HK-2 (cell line): Measurements from ENCODE around the gene CREM.

ENCODE experiments used
- DNase-seq: peaks from one replicate; pipeline ENCODE4 v3.0.0-alpha.2; 2018; ENCODE audit not compliant: unreplicated experiment

The CREM gene

DNA sequence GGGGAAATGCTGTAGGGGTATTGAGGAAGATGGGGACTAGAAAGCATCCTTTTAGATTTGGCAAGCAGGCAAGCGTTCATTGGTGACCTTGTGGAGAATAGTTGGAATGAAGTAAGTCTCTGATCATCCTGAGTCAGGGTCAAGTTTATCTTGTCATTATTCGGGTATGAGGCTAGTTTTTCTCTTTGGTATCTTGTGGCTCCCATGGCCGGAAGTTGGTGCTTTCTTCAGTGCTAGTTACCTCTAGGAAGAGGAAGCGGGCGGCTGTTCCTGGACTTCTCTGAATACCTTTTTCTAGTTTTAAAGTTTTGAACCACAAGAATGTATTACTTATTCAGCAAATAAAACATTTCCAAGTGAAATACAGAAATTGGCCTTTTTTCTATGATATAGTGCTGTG lies 9.2 kb downstream of the CREM start:
- DNase-seq = no peak

GRCh38 chr10:35136263-35136815 lies 9.7 kb downstream of the CREM start:
- DNase-seq = no peak

GRCh38 chr10:35140126-35140525 lies 13.5 kb downstream of the CREM start:
- no peak for DNase-seq

DNA sequence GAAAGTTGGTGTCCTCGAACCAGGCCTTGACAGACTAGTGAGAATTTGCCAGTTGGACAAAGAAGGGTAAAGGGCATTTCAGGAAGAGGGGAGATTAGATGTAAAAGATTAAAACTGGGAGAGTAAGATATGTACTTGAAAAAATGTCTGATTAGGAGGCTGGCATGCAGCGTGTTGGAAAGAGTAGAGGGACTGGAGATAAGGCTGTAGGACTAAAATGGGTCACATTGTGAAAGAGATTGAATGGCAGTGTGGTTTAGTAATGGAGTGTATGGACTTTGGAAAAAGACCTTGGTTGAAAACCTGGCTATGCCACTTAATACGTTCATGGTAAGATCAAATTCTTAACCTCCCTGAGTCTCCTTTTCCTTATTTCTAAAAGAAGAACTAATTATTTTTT lies 14.1 kb downstream of the CREM start:
- no peak for DNase-seq

- DNase-seq = no peak
Observed at GRCh38 chr10:35150308-35150707, 23.7 kb downstream of the CREM start.

GRCh38 chr10:35152992-35153391 lies 26.3 kb downstream of the CREM start:
- DNase-seq = no peak

- DNase-seq = no peak
Observed at GRCh38 chr10:35153716-35154115, 27.1 kb downstream of the CREM start.

DNA sequence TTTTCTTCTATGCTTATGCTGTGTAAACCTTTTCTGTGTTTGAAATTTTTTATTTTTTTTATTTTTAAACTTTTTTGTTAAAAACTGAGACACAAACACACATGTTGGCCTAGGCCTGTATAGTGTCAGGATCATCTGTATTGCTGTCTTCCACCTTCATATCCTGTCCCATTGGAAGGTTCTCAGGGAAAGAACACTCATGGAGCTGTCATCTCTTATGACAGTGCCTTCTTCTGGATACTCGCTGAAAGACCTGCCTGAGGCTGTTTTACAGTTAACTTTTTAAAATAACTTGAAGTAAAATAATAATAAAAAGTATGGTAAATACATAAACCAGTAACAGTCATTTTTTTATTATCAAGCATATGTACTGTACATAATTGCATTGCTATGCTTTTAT lies 34.1 kb downstream of the CREM start:
- DNase-seq = no peak

- DNase-seq = no peak
Observed at GRCh38 chr10:35161906-35162305, 35.3 kb downstream of the CREM start.

GRCh38 chr10:35165136-35165535 lies 38.5 kb downstream of the CREM start:
- DNase-seq = no peak

DNA sequence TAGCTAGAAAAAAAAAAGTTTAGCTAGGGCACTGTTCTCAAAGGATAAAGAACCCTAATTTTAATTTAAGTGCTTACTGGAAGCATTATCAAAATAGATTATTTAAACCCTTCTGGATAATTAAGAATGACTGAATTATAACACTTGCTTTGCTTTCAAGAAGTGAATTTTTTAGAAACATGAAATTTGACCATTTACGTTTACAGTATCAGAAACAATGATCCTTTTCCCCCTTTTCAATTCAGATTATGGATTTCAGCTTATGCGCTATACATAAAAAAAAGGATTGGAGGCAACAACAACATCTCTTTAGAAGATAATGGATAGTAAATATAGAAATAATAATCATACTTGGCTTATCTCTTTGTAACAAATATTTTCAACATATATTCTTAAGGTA lies 39.2 kb downstream of the CREM start:
- DNase-seq = no peak

DNA sequence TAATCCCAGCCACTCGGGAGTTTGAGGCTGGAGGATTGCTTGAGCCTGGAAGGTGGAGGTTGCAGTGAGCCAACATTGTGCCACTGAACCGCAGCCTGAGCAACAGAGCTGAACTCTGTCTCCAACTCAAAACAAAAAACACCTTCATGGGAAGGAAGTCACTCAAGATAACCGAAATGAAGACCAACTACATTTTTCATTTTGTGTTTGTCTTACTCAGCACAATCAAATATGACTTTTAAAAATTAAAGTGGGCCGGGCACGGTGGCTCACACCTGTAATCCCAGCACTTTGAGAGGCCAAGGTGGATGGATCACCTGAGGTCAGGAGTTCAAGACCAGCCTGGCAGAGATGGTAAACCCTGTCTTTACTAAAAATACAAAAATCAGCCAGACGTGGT lies 40.0 kb downstream of the CREM start:
- DNase-seq = no peak

DNA sequence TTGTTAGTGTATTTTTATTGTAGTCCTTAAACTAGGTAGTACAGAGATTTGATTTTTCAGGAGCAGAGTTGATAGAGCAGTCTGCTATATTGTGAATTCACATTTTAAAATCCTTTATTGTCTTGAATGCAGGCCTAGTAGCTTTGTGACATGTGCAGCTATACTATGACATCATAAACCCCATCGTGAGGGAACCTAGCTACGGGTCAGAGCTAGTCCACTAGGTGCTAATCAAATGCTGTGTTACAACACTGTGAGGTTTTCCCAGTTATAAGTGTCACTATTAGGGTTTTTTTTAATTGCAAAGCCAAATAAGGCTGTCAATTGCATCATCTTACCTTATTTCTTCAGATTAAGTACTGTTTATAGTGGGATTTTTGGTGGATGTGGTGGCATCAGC lies 40.7 kb downstream of the CREM start:
- no peak for DNase-seq

DNA sequence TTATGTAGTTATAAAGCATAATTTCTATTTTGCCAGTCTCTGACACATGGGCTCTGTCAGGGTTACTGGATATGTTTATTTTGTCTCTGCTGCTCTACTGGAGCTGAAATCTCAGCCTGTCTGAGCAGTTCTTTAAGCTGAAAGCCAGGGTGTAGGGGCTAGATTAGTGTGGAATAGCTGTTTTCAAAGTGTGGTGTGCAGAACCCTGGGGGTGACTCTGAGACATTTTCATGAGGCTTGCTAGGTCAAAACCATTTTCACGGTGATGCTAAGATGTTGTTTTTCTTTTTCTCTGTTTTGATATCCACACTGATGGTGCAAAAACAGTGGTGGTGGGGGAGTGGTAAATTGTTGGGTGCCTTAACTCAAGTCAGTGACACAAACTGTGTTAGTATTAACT lies 45.5 kb downstream of the CREM start:
- no peak for DNase-seq

GRCh38 chr10:35172574-35172973 lies 45.9 kb downstream of the CREM start:
- DNase-seq = no peak

DNA sequence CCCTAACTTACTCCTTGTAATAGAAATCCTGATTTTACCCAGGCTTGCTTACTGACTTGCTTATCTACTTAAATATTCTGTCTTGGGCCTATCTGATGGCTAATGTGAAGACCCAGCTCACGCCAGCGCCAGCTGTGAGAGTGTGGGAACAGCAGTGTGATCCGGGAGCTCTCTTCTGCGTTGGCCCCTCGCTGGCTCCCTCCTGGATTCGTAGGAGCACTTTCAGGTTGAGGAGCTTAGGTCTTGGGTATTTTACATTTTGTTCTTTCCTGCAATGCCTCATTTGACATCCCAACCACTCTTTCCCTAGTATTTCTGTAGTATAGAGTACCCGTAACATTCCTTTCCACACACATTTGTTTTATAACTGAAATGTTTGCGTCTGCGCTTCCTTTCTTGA lies 51.7 kb downstream of the CREM start:
- no peak for DNase-seq

GRCh38 chr10:35182631-35183510 lies 56.2 kb downstream of the CREM start:
- DNase-seq = no peak

GRCh38 chr10:35184527-35185171 lies 58.0 kb downstream of the CREM start:
- DNase-seq = no peak

GRCh38 chr10:35185260-35186034 lies 58.8 kb downstream of the CREM start:
- DNase-seq = no peak

- DNase-seq = no peak
Observed at GRCh38 chr10:35188954-35189353, 62.3 kb downstream of the CREM start.

GRCh38 chr10:35191523-35191922 lies 64.9 kb downstream of the CREM start:
- no peak for DNase-seq

GRCh38 chr10:35192645-35193249 lies 66.1 kb downstream of the CREM start:
- no peak for DNase-seq
